Muscle of back (tissue), 11 donors: ENCODE results near the gene BRICD5. TPM values are rescaled to one million over a fixed set of nuclear protein-coding genes. Genes with fewer than 3 reads are reported as not detected.

Experiments used
- DNase-seq, 3 donors: peaks; one replicate each; pipeline versions ENCODE4 v3.0.0 to v3.0.0-alpha.2; 2013
- polyA plus RNA-seq, 10 donors: library from polyadenylated mRNA; unstranded; fragments of 120-200 nt; gene quantifications; one replicate each; pipeline ENCODE4 v1.2.1, GENCODE V29; 2013; ENCODE audit not compliant: insufficient read length in 10 of 10

BRICD5 gene
- polyA plus RNA-seq, 10 donors = 3.5 to 8.0 (median 5.4) TPM

- no peak for DNase-seq
Measured at GRCh38 chr16:2166263-2167067, 44.2 kb downstream of the BRICD5 start.

GRCh38 chr16:2165861-2166260 lies 44.8 kb downstream of the BRICD5 start:
- no peak for DNase-seq

- DNase-seq = no peak
Measured at GRCh38 chr16:2163211-2163881, 47.3 kb downstream of the BRICD5 start.

GRCh38 chr16:2162676-2163118 lies 48.0 kb downstream of the BRICD5 start:
- DNase-seq = no peak

GRCh38 chr16:2161911-2162310 lies 48.8 kb downstream of the BRICD5 start:
- no peak for DNase-seq

- DNase-seq = peak in 1 of 3 donors; percentile 71
Measured at GRCh38 chr16:2160915-2161551, 49.6 kb downstream of the BRICD5 start.

Other genes with a start within 250 kb of the BRICD5 start
- gene RPS2, start 246.0 kb downstream of the BRICD5 start, polyA plus RNA-seq = 1,000 to 10,000 TPM; 2,391 to 3,374 (median 3,214) TPM
- gene RNF151, start 244.0 kb downstream of the BRICD5 start, polyA plus RNA-seq = not detected
- gene TBL3, start 238.8 kb downstream of the BRICD5 start, polyA plus RNA-seq = 10 to 100 TPM; 18.7 to 35.0 (median 27.8) TPM
- 1 to 10 TPM in 4 of 10 donors, under 1 TPM in 6; 0.18 to 1.5 (median 0.77) TPM for gene NOXO1, start 229.4 kb downstream of the BRICD5 start, polyA plus RNA-seq
- gene GFER, start 226.7 kb downstream of the BRICD5 start, polyA plus RNA-seq = 10 to 100 TPM; 12.4 to 18.7 (median 15.5) TPM
- gene SYNGR3, start 220.9 kb downstream of the BRICD5 start, polyA plus RNA-seq = 1 to 10 TPM in 5 of 10 donors, under 1 TPM in 5; 0.46 to 2.1 (median 0.98) TPM
- gene ZNF598, start 201.0 kb downstream of the BRICD5 start, polyA plus RNA-seq = 10 to 100 TPM; 13.7 to 25.1 (median 18.8) TPM
- 1 to 10 TPM in 6 of 10 donors, under 1 TPM in 4; 0.59 to 4.1 (median 1.3) TPM for gene NPW, start 191.1 kb downstream of the BRICD5 start, polyA plus RNA-seq
- gene NHERF2, start 184.0 kb downstream of the BRICD5 start, polyA plus RNA-seq = 10 to 100 TPM; 28.3 to 62.6 (median 36.9) TPM
- 10 to 100 TPM in 5 of 10 donors, 1 to 10 TPM in 5; 7.4 to 16.9 (median 10.3) TPM for gene NTHL1, start 163.0 kb downstream of the BRICD5 start, polyA plus RNA-seq
- gene TSC2, start 162.9 kb downstream of the BRICD5 start, polyA plus RNA-seq = 100 to 1,000 TPM in 1 of 10 donors, 10 to 100 TPM in 9; 62.2 to 104 (median 75.1) TPM
- 100 to 1,000 TPM in 9 of 10 donors, 10 to 100 TPM in 1; 86.8 to 161 (median 120) TPM for gene PKD1, start 75.0 kb downstream of the BRICD5 start, polyA plus RNA-seq
- 1 to 10 TPM in 3 of 10 donors, under 1 TPM in 7; 0.33 to 1.7 (median 0.53) TPM for gene RAB26, start 62.2 kb downstream of the BRICD5 start, polyA plus RNA-seq
- 10 to 100 TPM; 37.8 to 52.6 (median 44.7) TPM for gene TRAF7, start 55.1 kb downstream of the BRICD5 start, polyA plus RNA-seq
- 1 to 10 TPM in 9 of 10 donors, under 1 TPM in 1; 0.94 to 2.7 (median 1.5) TPM for gene CASKIN1, start 14.3 kb downstream of the BRICD5 start, polyA plus RNA-seq
- gene MLST8, start 5.4 kb downstream of the BRICD5 start, polyA plus RNA-seq = 10 to 100 TPM; 24.4 to 38.7 (median 30.7) TPM
- gene PGP, start 4.0 kb upstream of the BRICD5 start, polyA plus RNA-seq = 10 to 100 TPM; 11.2 to 15.4 (median 13.4) TPM
- gene E4F1, start 12.7 kb upstream of the BRICD5 start, polyA plus RNA-seq = 10 to 100 TPM in 8 of 10 donors, 1 to 10 TPM in 2; 9.4 to 20.1 (median 12.8) TPM
- 1 to 10 TPM in 2 of 10 donors, under 1 TPM in 8; 0.35 to 1.1 (median 0.71) TPM for gene DNASE1L2, start 25.6 kb upstream of the BRICD5 start, polyA plus RNA-seq
- 10 to 100 TPM; 42.8 to 59.2 (median 49.0) TPM for gene ECI1, start 40.7 kb upstream of the BRICD5 start, polyA plus RNA-seq
- gene RNPS1, start 57.3 kb upstream of the BRICD5 start, polyA plus RNA-seq = 100 to 1,000 TPM; 136 to 186 (median 165) TPM
- gene ABCA3, start 129.9 kb upstream of the BRICD5 start, polyA plus RNA-seq = 10 to 100 TPM; 12.5 to 18.8 (median 14.8) TPM
- 1 to 10 TPM; 4.8 to 9.7 (median 6.4) TPM for gene CCNF, start 218.6 kb upstream of the BRICD5 start, polyA plus RNA-seq
- 1 to 10 TPM; 2.7 to 7.5 (median 4.8) TPM for gene TEDC2, start 249.2 kb upstream of the BRICD5 start, polyA plus RNA-seq